Naive B cell (primary cell): Measurements from ENCODE around the gene CD69. TPM values are rescaled to one million over a fixed set of nuclear protein-coding genes. Genes with fewer than 3 reads are reported as not detected.
A peak's percentile ranks its signal among the peaks of the same experiment; 100 is the strongest.
"Not testable (repeated sequence)": the region's sequence is repeated elsewhere in the genome, so short reads cannot be mapped to it uniquely, and the experiment has no call there.

Source experiments
- ATAC-seq, 2 donors: fragments of 150-1000 bp; cut with Tn5 transposase; 2 replicates each; pipeline ENCODE4 v1.10.0; 2021; ENCODE audit warnings: low read depth in 2 of 2, mild to moderate bottlenecking in 2 of 2, moderate library complexity in 2 of 2
- DNase-seq: peaks from one replicate; pipeline ENCODE4 v3.0.0; 2022
- H3K27ac Mint-ChIP-seq, 6 donors: one replicate each; pipeline ENCODE4 v1.8.0; 2020 to 2022; ENCODE audit warnings: mild to moderate bottlenecking in 6 of 6, mixed read lengths in 6 of 6, moderate library complexity in 5 of 6, inconsistent platforms in 2 of 6
- H3K27me3 Mint-ChIP-seq, 3 donors: one replicate each; pipeline ENCODE4 v1.8.0; 2021 to 2022; ENCODE audit warnings: mixed read lengths in 3 of 3, mild to moderate bottlenecking in 1 of 3
- H3K36me3 Mint-ChIP-seq, 2 donors: one replicate each; pipeline ENCODE4 v1.8.0; 2020 to 2022; ENCODE audit warnings: mixed read lengths in 2 of 2, inconsistent platforms in 1 of 2, mild to moderate bottlenecking in 1 of 2
- H3K4me1 Mint-ChIP-seq, 3 donors: one replicate each; pipeline ENCODE4 v1.8.0; 2020 to 2022; ENCODE audit warnings: mixed read lengths in 3 of 3, inconsistent platforms in 1 of 3, mild to moderate bottlenecking in 1 of 3, moderate library complexity in 1 of 3
- H3K4me3 Mint-ChIP-seq, 8 donors: one replicate each; pipeline ENCODE4 v1.8.0; 2020 to 2022; ENCODE audit warnings: mild to moderate bottlenecking in 8 of 8, mixed read lengths in 8 of 8, moderate library complexity in 8 of 8, inconsistent platforms in 2 of 8
- H3K9me3 Mint-ChIP-seq, 7 donors: one replicate each; pipeline ENCODE4 v1.8.0; 2020 to 2022; ENCODE audit warnings: mixed read lengths in 7 of 7, mild to moderate bottlenecking in 5 of 7, inconsistent platforms in 2 of 7, moderate library complexity in 1 of 7
- polyA plus RNA-seq, 6 donors: library from polyadenylated mRNA; unstranded; fragments of 300-500 nt; fragmentation: Illumina TruSeq; gene quantifications; one replicate each; pipeline ENCODE4 v1.2.3, GENCODE V29; 2021; ENCODE audit warnings: low read depth in 6 of 6

The CD69 gene
- polyA plus RNA-seq, 6 donors from 2014 or later: 814 to 1,329 (median 1,116) TPM

- Mint-ChIP-seq H3K27me3 (no peaks in the 10 kb centered on the region), H3K36me3 (peaks cover 5 to 13% of the 10 kb centered on the region in 2 donors), H3K9me3 (peaks cover 0 to 10% (median 3%) of the 10 kb centered on the region in 7 donors), H3K27ac (peak overlapping the region; percentile 77 to 97 (median 94)), H3K4me3 (peak overlapping the region in 7 of 8 donors; percentile 26 to 89 (median 65)), H3K4me1 (peaks cover 75 to 94% (median 84%) of the 10 kb centered on the region in 3 donors)
- ATAC-seq: no peak
- DNase-seq: no peak
These were observed 40.9 kb downstream of the CD69 start for GRCh38 chr12:9719790-9720189.

GRCh38 chr12:9718968-9719367, 41.7 kb downstream of the CD69 start:
- peaks cover 5 to 13% of the 10 kb centered on the region in 2 donors for H3K36me3 Mint-ChIP-seq
- no peaks in the 10 kb centered on the region for H3K27me3 Mint-ChIP-seq
- peaks cover 0 to 10% (median 3%) of the 10 kb centered on the region in 7 donors for H3K9me3 Mint-ChIP-seq
- DNase-seq (no peak), ATAC-seq (no peak)
- peak overlapping the region; percentile 78 to 97 (median 94) for H3K27ac Mint-ChIP-seq
- H3K4me1 Mint-ChIP-seq: peaks cover 75 to 97% (median 92%) of the 10 kb centered on the region in 3 donors
- peak overlapping the region in 7 of 8 donors; percentile 32 to 89 (median 65) for H3K4me3 Mint-ChIP-seq

GRCh38 chr12:9717070-9717925, 43.4 kb downstream of the CD69 start:
- Mint-ChIP-seq H3K4me1 (peaks cover 76 to 97% (median 95%) of the 10 kb centered on the region in 3 donors), H3K36me3 (peaks cover 5 to 13% of the 10 kb centered on the region in 2 donors), H3K4me3 (peak overlapping the region; percentile 57 to 88 (median 79)), H3K27ac (peak overlapping the region; percentile 87 to 99 (median 94)), H3K9me3 (peaks cover 0 to 10% (median 3%) of the 10 kb centered on the region in 7 donors), H3K27me3 (no peaks in the 10 kb centered on the region)
- ATAC-seq (peak in 1 of 2 donors; percentile 17), DNase-seq (no peak)

- ATAC-seq (peak; percentile 85 to 91), DNase-seq (peak; percentile 53)
- H3K9me3 Mint-ChIP-seq: peaks cover 0 to 10% (median 3%) of the 10 kb centered on the region in 7 donors
- peak overlapping the region; percentile 16 to 87 (median 69) for H3K4me3 Mint-ChIP-seq
- H3K27me3 Mint-ChIP-seq: not testable (repeated sequence)
- H3K36me3 Mint-ChIP-seq: peaks cover 9 to 20% of the 10 kb centered on the region in 2 donors
- peaks cover 71 to 98% (median 94%) of the 10 kb centered on the region in 3 donors for H3K4me1 Mint-ChIP-seq
- peak overlapping the region; percentile 97 to 99 (median 98) for H3K27ac Mint-ChIP-seq
These were observed 47.6 kb downstream of the CD69 start for GRCh38 chr12:9713032-9713558.

- H3K4me1 Mint-ChIP-seq: peaks cover 73 to 100% (median 94%) of the 10 kb centered on the region in 3 donors
- H3K36me3 Mint-ChIP-seq: peaks cover 9 to 20% of the 10 kb centered on the region in 2 donors
- ATAC-seq (no peak), DNase-seq (no peak)
- H3K27ac Mint-ChIP-seq: peak overlapping the region in 5 of 6 donors; percentile 74 to 99 (median 92)
- peaks cover 0 to 10% (median 4%) of the 10 kb centered on the region in 7 donors for H3K9me3 Mint-ChIP-seq
- H3K4me3 Mint-ChIP-seq: peak overlapping the region in 5 of 8 donors; percentile 4 to 79 (median 61)
- no peaks in the 10 kb centered on the region for H3K27me3 Mint-ChIP-seq
These were observed 49.0 kb downstream of the CD69 start for GRCh38 chr12:9711664-9712063.

- H3K27ac Mint-ChIP-seq: peak overlapping the region; percentile 15 to 97 (median 78)
- H3K4me3 Mint-ChIP-seq: peak overlapping the region in 5 of 8 donors; percentile 30 to 68 (median 51)
- peaks cover 0 to 5% (median 2%) of the 10 kb centered on the region in 7 donors for H3K9me3 Mint-ChIP-seq
- DNase-seq (no peak), ATAC-seq (no peak)
- H3K4me1 Mint-ChIP-seq: peaks cover 74 to 100% (median 94%) of the 10 kb centered on the region in 3 donors
- H3K27me3 Mint-ChIP-seq: no peaks in the 10 kb centered on the region
- H3K36me3 Mint-ChIP-seq: peaks cover 11% of the 10 kb centered on the region in 2 donors
These were observed 49.9 kb downstream of the CD69 start for GRCh38 chr12:9710584-9711375.

- peaks cover 65 to 96% (median 88%) of the 10 kb centered on the region in 3 donors for H3K4me1 Mint-ChIP-seq
- peak overlapping the region in 5 of 6 donors; percentile 74 to 97 (median 93) for H3K27ac Mint-ChIP-seq
- DNase-seq: no peak
- H3K36me3 Mint-ChIP-seq: peaks cover 7 to 10% of the 10 kb centered on the region in 2 donors
- no peak for ATAC-seq
- H3K4me3 Mint-ChIP-seq: peak overlapping the region in 1 of 8 donors; percentile 78
- peaks cover 0 to 9% (median 0%) of the 10 kb centered on the region in 7 donors for H3K9me3 Mint-ChIP-seq
- H3K27me3 Mint-ChIP-seq: no peaks in the 10 kb centered on the region
These were observed 51.8 kb downstream of the CD69 start for GRCh38 chr12:9708853-9709252.

GRCh38 chr12:9707864-9708808, 52.6 kb downstream of the CD69 start:
- ATAC-seq (peak; percentile 58 to 59), DNase-seq (peak; percentile 53)
- H3K4me3 Mint-ChIP-seq: peak overlapping the region; percentile 44 to 85 (median 74)
- no peaks in the 10 kb centered on the region for H3K27me3 Mint-ChIP-seq
- H3K27ac Mint-ChIP-seq: peak overlapping the region; percentile 90 to 97 (median 94)
- H3K4me1 Mint-ChIP-seq: peaks cover 58 to 88% (median 81%) of the 10 kb centered on the region in 3 donors
- peaks cover 0 to 9% (median 0%) of the 10 kb centered on the region in 7 donors for H3K9me3 Mint-ChIP-seq
- H3K36me3 Mint-ChIP-seq: peaks cover 7 to 10% of the 10 kb centered on the region in 2 donors

GRCh38 chr12:9707356-9707755, 53.3 kb downstream of the CD69 start:
- Mint-ChIP-seq H3K36me3 (peaks cover 7 to 10% of the 10 kb centered on the region in 2 donors), H3K4me1 (peaks cover 63 to 88% (median 82%) of the 10 kb centered on the region in 3 donors), H3K4me3 (peak overlapping the region in 7 of 8 donors; percentile 44 to 85 (median 71)), H3K27ac (peak overlapping the region; percentile 90 to 99 (median 96)), H3K9me3 (peaks cover 0 to 9% (median 0%) of the 10 kb centered on the region in 7 donors), H3K27me3 (no peaks in the 10 kb centered on the region)
- DNase-seq (no peak), ATAC-seq (peak; percentile 64 to 75)

GRCh38 chr12:9706086-9706685, 54.5 kb downstream of the CD69 start:
- peaks cover 0 to 9% (median 0%) of the 10 kb centered on the region in 7 donors for H3K9me3 Mint-ChIP-seq
- H3K4me3 Mint-ChIP-seq: peak overlapping the region; percentile 11 to 89 (median 73)
- peaks cover 68 to 88% (median 81%) of the 10 kb centered on the region in 3 donors for H3K4me1 Mint-ChIP-seq
- peak overlapping the region; percentile 86 to 99 (median 92) for H3K27ac Mint-ChIP-seq
- ATAC-seq (peak in 1 of 2 donors; percentile 17), DNase-seq (peak; percentile 48)
- H3K36me3 Mint-ChIP-seq: peaks cover 7 to 10% of the 10 kb centered on the region in 2 donors
- no peaks in the 10 kb centered on the region for H3K27me3 Mint-ChIP-seq

- DNase-seq, ATAC-seq, H3K27me3 Mint-ChIP-seq, H3K36me3 Mint-ChIP-seq, H3K9me3 Mint-ChIP-seq, H3K4me3 Mint-ChIP-seq: not testable (repeated sequence)
- Mint-ChIP-seq H3K4me1 (peaks cover 69 to 88% (median 80%) of the 10 kb centered on the region in 3 donors), H3K27ac (peak overlapping the region in 3 of 6 donors; percentile 36 to 90 (median 39))
These were observed 56.1 kb downstream of the CD69 start for GRCh38 chr12:9704561-9704960.
